GM19238 (cell line): ENCODE results near the gene SERPINA1.
"Not testable (repeated sequence)": the region's sequence is repeated elsewhere in the genome, so short reads cannot be mapped to it uniquely, and the experiment has no call there.

Experiments used
- DNase-seq: peaks from one replicate; pipeline ENCODE4 v3.0.0; 2011; ENCODE audit warnings: low spot score; ENCODE audit not compliant: insufficient read length

SERPINA1 gene

GRCh38 chr14:94370524-94370910 lies 17.9 kb downstream of the SERPINA1 start:
- DNase-seq, result no peak

- DNase-seq, result not testable (repeated sequence)
These were observed 18.5 kb downstream of the SERPINA1 start for GRCh38 chr14:94369766-94370523.

- DNase-seq, result no peak
These were observed 19.4 kb downstream of the SERPINA1 start for GRCh38 chr14:94368956-94369355.

GRCh38 chr14:94368243-94368590 lies 20.2 kb downstream of the SERPINA1 start:
- no peak for DNase-seq

- DNase-seq, result no peak
These were observed 20.8 kb downstream of the SERPINA1 start for GRCh38 chr14:94367347-94368242.

- DNase-seq, result no peak
These were observed 22.1 kb downstream of the SERPINA1 start, which contains the start of gene SERPINA2 for GRCh38 chr14:94366146-94366915. TSS of gene SERPINA2 (minus strand) at chr14:94366698.

- no peak for DNase-seq
These were observed 22.8 kb downstream of the SERPINA1 start for GRCh38 chr14:94365624-94366023.

GRCh38 chr14:94364964-94365363 lies 23.4 kb downstream of the SERPINA1 start:
- DNase-seq, result no peak

GRCh38 chr14:94364037-94364436 lies 24.4 kb downstream of the SERPINA1 start:
- no peak for DNase-seq

GRCh38 chr14:94363151-94363624 lies 25.2 kb downstream of the SERPINA1 start:
- no peak for DNase-seq

GRCh38 chr14:94362614-94363133 lies 25.7 kb downstream of the SERPINA1 start:
- DNase-seq, result no peak

GRCh38 chr14:94361682-94362081 lies 26.7 kb downstream of the SERPINA1 start:
- no peak for DNase-seq

- no peak for DNase-seq
These were observed 27.3 kb downstream of the SERPINA1 start for GRCh38 chr14:94360945-94361565.

GRCh38 chr14:94357166-94357565 lies 31.2 kb downstream of the SERPINA1 start:
- DNase-seq, result no peak

- no peak for DNase-seq
These were observed 31.9 kb downstream of the SERPINA1 start for GRCh38 chr14:94356379-94357056.

- no peak for DNase-seq
These were observed 33.1 kb downstream of the SERPINA1 start for GRCh38 chr14:94355191-94355794.

GRCh38 chr14:94354638-94355185 lies 33.7 kb downstream of the SERPINA1 start:
- no peak for DNase-seq

GRCh38 chr14:94354190-94354589 lies 34.2 kb downstream of the SERPINA1 start:
- DNase-seq, result not testable (repeated sequence)

GRCh38 chr14:94349276-94349675 lies 39.1 kb downstream of the SERPINA1 start:
- DNase-seq, result no peak

- no peak for DNase-seq
These were observed 39.6 kb downstream of the SERPINA1 start for GRCh38 chr14:94348836-94349235.
